Head of caudate nucleus (tissue), 42 donors: ENCODE data around the gene MUC20.
"Not testable (repeated sequence)": the region's sequence is repeated elsewhere in the genome, so short reads cannot be mapped to it uniquely, and the experiment has no call there.

ENCODE experiments used
- DNase-seq, 42 donors: peaks; one replicate each; pipeline versions ENCODE4 v3.0.0 to v3.0.0-alpha.2; 2020 to 2021; ENCODE audit warnings: mixed read lengths in 7 of 42
- intact Hi-C: fragments of 100-400 bp; cut with DNase I; formaldehyde crosslinking; loops from one replicate; pipeline ENCODE4 v1.15.0; 2022

MUC20 gene

DNA sequence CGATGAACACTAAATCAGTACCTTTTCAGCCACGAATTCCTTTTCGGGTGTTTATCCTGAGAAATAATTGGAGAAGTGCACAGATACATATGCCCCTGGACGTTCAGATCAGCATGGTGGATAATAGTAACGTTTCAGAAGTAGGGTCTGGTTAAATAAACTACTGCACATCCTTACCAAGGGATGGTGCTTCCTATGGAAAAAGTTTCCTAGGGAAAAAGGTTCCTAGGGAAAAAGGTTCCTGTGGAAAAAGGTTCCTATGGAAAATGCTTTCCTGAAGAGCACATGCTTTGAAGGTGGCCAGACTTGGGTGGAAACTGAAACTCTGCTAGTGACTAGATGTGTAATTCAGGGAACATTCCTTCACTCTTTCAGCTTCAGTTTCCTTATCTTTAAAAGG, 28.3 kb downstream of the MUC20 start:
- intact Hi-C loops, DNase-seq: not testable (repeated sequence)

DNA sequence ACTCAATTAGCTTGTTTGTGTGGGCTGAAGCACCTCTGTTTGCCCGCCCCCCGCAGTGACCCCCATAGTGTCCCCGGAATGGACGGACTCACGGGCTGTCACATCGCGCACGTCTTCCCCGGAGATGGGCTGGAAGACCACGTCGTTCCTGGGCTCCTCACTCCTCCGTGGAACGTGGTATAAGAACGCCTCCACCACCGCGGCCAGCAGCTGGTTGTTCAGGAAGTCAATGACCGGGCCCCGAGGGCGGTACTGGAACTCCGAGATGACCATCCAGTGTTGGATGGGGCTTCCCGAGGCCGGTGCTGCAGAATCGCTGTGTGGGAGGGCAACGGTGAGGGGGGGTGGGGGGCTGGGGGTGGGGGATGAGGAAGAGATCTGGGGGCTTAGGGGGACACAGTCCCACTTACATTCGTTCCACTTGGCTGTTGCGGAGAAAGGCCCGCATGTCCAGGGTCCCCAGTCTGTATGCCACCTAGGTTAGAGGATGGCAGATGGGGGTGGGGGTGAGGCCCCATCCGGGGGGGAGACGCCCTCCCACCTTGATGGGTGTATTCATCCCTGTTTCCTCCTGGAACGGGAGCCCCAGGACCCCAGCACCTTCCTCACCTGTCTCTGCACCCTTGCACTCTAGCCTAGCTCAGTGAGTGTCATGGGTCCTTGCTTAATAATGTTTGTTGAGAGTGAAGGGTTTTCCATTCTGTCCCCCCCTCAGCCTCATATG, 30.2 kb downstream of the MUC20 start:
- intact Hi-C loops, result no loop called here
- DNase-seq, result no peak

DNA sequence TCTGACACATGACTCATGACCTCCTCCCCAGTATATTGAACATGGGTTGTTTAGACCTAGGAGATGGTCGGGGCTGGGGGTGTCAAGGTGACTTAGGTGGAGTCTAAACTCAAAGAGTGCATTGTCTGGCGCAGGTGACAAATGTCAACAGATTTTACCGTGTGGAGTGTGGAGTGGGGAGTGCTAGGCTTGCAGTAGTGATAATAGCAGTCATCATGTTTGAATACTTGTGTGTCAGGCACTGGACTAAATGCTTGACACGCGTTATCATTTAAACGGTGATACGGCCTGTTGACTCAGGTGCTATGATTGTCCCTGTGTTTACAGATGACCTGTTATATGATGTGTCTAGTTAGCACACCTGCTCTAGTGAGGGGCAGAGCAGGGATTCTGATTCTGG, 30.8 kb downstream of the MUC20 start:
- intact Hi-C loops, result no loop called here
- DNase-seq, result no peak

DNA sequence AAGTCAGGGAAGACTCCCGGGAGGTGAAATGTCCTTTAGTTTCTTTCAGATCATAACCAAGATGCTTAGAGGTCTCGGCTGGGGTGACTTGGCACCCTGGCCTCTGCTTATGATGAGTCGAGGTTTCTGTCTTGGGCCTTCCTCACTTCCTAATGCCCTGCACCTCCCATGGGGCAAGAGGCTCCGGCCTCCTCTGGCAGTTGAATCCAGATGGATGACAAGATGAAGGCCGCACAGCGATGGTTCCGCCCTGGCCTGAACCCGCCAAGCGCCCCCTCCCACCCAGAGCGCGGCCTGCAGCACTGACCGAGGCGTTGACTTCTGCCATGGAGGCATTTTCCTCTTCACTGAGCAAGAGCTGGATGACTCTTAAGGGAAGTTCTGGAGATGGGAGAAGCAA, 31.3 kb downstream of the MUC20 start:
- no peak for DNase-seq
- intact Hi-C loops, result no loop called here

DNA sequence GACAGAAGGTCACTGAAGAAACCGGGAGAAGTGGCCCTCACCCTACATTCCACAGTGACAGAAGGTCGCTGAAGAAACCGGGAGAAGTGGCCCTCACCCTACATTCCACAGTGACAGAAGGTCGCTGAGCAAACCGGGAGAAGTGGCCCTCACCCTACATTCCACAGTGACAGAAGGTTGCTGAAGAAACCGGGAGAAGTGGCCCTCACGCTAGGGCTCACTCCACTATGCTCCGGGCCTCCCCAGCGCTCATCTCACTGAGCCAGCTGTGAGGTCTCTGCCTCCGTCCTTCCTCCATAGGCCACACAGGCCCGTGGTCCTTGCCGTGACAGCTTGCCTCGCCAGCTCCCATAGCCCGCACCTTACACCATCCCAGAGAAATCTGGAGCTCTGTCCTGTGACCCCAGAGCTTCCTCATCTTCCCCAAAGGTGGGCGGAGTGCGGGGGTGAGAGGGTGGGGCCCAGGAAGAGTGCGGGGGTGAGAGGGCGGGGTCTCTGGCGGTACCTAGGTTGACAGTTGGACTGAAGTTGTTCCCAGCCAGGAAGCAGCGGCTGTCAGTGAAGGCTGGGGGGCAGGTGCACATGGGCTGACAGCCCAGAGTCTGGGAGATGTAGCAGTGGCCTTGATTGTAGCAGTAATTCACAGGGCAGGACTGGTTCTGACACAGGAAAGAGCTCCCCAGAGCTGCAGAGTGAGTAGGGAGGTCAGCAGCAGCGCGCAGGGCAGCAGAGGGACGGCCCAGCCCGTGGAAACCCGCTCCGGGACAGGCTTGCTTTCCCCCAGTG, 32.0 kb downstream of the MUC20 start:
- intact Hi-C loops, result no loop called here
- DNase-seq, result no peak

DNA sequence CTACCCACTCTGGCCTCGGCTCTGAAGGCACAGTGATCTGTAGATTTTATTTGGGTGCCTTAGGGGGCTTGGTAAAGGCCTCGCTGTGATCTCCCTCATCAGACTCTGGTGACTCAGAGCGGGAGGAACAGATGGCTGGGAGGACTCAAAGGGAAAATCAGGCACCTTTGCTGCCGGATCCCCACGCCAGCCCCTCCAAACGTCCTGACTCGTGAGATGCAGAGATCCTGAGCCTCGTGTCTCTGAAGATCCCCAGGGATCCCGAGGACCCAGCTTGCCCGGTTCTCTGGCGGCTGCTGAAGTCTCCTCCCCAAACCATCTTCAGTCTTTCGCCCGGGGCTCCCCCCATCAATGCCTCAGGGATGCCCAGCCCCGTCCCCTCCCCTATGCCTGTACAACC, 32.8 kb downstream of the MUC20 start:
- no peak for DNase-seq
- intact Hi-C loops, result no loop called here

DNA sequence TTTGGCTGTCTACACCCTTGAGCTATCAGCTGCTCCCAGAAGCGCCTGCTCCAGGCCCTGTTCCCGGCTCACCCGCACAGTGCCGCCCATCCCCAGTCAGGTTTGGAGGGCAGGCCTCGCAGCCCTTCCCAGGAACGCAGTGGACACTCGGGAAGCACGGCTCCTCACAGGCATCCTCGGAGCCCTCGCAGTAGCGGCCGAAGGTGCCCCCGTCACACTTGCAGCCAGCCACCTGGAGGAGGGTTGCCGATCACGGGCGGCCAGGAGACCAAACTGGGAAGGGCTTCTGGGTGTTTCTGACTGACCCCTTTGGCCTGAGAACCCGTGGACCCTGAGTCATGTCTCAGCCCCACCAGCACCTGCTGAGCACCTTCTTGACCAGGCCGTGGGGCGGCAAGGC, 33.4 kb downstream of the MUC20 start:
- DNase-seq, result no peak
- intact Hi-C loops, result no loop called here

DNA sequence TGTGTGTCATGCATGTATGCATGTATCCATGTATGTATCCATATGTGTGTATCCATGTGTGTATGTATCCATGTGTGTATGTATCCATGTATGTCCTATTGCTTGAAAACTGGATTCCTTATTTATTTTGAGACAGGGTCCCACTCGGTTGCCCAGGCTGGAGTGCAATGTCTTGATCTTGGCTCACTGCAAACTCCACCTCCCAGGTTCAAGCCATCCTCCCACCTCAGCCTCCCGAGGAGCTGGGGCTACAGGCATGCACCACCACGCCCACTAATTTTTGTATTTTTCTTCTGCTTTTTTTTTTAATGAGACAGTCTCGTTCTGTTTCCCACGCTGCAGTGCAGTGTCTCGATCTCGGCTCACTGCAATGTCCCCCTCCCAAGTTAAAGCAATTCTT, 34.1 kb downstream of the MUC20 start:
- intact Hi-C loops, result no loop called here
- DNase-seq, result no peak

DNA sequence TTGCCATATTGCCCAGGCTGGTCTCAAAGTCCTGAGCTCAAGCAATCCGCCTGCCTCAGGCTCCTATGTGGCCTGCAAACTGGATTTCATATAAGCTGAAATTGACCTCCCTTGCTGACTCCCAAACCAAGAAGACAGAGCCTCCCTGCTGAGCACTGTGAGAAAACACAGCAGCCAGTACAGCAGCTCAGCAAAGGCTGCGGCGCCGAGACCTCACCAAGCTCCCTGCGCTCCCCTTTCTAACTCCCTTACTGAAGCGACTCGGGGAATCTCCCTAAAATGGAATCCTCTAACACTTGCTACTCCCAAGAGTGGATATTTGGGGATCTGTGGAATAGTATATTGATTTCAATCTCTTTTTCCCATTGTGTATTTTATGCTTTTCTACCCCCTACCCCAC, 34.6 kb downstream of the MUC20 start:
- intact Hi-C loops, result no loop called here
- DNase-seq, result no peak

DNA sequence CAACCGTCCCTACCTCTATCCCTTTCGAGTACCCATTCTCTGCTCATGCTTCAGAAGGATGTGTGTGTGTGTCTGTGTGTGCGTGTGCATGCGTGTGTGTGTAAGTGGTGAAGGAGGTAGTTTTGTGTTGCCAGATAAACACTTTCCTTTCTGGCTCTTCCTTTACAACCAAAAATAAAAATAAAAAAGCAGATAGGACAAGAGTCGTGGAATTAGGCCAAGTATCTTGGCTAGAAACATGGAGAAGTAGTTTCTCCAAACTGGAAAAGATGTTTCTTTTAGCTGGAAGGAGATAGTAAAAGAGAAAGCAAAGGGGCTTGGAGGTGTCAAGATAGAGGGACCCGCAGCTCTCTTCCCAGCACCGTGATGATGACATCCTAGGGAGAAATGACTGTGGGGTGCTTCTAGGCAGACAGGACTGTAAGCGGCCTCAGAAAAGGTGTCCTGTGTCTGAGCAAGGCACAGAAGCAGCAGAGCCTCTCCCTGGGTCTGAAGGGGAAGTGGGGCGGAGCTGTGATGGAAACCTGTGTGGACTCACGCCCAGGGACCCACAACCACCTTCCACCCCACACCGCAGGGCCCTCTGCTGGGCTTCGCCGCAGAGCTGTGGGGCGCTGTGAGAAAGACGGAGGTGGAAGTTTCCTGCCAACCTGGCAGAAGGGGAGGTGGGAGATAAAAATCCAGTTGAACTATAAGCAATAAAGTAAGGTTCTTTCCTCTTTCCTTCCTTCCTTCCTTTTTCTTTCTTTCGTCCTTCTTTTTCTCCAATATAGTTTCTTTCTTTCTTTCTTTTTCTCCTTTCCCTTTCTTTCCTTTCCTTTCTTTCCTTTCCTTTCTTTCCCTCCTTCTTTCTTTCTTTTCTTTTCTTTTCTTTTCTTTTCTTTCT, 35.3 kb downstream of the MUC20 start:
- DNase-seq, result no peak
- intact Hi-C loops, result no loop called here

DNA sequence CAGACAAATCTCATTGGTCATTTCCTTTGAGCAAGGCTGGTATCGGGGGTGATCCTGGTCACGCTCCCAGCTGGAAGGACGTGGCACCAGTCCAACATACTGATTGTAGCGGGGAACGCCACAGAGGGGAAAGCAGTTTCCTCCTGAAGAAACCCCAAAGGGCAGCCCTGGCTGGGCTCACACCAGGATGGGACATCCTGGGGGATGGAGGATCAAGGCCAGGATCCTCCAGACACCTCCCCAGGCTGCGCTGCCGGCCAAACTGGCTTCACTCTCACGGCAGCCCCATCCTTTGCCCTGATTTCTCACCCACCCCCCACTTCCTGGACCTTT, 36.6 kb downstream of the MUC20 start:
- peak in 1 of 42 donors; percentile 18 for DNase-seq
- intact Hi-C loops, result no loop called here

DNA sequence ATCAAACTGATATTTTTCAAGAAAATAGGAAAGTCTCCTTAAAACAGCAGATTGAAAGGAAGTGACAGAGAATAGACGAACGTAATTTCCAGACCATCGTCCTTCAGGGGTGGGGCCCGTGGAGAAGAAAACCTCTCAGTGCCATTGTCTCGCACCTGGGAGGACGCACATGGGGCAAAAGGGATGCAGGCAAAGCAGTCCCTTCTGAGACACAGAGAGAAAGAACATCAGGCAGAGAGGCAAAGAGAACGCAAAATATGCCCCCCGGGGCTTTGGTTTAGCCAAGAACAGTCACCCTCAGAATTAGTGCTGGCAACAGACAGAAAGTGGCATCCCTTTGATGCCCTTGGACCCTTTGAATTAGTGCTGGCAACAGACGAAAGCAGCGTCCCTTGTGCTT, 37.0 kb downstream of the MUC20 start:
- DNase-seq, result peak in 1 of 42 donors; percentile 20
- intact Hi-C loops, result no loop called here

DNA sequence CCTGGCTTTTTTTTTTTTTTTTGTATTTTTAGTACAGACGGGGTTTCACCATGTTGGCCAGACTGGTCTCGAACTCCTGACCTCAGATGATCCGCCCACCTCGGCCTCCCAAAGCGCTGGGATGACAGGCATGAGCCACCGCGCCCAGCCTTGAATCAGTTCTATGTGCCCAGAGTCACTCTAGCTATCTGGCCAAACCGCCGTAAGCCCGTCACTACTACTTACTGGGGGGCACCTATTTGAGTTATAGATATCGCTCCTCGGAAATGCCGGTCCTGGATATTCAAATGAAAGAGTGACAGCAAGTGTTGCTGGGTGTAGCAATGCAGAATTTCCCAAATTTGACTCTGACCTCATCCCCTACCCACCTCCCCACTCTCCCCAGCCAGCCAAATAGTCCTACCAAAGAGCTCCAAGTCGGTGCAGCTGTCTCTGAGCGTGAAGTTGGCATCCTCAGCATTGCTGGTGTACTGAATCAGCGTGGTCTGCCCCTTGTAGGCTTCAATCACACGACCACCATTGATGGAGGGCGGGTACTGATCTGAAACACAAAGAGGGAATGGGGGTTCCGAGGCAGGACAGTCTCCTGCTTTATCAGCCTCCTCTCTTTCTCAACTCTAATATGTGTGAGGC, 38.1 kb downstream of the MUC20 start:
- intact Hi-C loops, result no loop called here
- DNase-seq, result no peak

DNA sequence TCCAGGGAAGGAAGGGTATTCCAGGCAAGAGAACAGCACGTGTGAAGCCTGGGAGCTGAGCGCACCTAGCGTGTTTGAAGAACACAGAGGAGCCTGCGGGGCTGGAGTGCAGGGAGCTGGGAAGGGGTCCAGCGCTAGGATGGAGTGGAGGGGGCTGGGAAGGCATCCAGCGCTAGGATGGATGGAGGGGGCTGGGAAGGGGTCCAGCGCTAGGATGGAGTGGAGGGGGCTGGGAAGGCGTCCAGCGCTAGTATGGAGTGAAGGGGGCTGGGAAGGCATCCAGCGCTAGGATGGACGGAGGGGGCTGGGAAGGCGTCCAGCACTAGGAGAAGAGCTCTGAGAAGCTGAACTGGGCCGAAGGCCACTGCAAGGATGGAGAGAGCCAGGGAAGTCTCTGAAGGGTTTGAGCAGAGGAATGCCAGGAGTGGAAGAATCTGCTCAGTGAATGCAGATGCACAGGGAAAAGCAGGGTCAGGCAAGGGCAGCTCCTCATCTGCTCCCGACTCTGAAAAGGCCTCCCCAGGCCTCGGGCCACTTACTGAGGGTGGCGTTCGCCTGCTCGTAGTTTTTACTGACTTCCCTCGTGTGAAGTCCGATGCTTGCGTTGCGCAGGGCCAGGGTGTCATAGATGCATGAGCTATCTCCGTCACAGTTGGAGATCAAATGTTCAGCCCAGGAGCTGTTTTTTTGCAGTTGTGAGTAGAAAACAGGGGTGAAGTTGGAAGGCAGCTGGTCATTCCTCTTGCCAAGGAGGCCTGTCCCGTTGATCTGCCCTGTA, 39.8 kb downstream of the MUC20 start:
- DNase-seq, result peak in 17 of 42 donors; percentile 11 to 59 (median 43)

DNA sequence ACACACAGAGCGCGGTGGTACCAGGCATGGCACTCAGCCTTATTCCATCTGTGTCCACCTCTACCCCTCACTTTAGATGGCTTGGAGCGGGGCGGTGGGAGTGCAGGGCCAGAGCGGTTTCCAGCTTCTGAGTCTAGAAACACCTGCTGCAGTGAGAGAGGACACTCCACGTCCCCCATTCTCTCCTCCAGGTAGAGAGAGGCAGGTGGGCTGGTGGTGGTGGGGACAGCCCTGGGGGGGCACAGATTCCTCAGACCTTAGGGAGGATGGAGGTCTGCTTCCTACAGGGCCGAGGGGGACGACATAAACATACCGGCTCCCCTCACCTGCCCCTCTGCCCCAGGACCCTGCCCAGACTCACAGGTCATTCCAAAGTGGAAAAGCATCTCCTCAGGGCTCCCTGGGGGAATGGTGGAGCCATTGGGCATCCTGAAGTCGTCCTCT, 40.4 kb downstream of the MUC20 start:
- intact Hi-C loops, result no loop called here
- peak in 1 of 42 donors; percentile 16 for DNase-seq

More for the DNA sequence above, 39.8 kb downstream of the MUC20 start:
- intact Hi-C loops, result no loop called here

DNA sequence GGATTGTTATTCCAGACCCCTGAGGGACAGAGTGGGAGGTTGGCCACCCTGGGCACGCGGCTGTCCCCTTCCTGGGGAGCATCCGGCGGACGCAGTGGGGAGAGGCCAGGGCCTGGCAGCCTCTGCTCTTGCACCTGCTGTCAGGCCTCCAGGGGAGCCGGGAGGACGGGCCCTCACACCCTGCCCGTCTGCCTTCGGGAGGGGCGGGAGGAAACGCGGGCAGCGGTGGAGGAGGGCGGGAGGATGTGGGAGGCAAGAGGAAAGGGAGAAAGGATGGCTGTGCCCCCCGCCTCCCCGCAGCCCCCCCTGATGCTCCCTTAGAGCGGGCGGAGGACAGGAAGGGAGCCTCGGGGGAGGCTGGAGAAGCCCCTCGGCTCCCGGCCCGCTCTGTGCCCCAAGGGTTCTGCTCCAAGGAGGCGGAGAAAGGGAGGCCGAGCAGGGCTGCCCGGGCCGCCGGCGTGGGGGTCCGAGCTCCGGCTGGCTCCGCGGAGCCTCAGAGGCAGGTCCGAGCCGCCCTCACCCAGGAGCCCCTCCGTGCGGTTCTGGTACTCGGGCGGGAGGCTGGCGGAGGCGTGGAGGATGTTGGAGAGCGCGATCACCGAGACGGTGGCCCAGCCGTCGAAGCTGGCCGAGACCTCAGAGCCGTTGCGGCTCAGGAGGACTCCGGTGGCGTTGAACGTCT, 40.9 kb downstream of the MUC20 start:
- DNase-seq, result peak in 2 of 42 donors; percentile 11 to 29
- intact Hi-C loops, result no loop called here

DNA sequence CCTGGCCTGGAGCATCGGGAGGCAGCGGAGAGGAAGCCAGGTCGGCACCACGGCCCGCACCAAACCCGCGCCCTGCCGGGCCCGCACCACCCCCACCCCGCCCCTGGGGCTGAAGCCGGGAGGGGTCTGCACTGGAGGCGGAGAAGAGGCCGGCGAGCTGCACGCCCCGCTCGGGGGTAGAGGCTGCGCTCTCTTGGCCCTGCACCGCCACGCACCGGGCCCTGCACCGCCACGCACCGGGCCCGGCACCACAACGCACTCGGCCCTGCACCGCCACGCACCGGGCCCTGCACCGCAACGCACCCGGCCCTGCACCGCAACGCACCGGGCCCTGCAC, 41.4 kb downstream of the MUC20 start:
- intact Hi-C loops, result no loop called here
- peak in 1 of 42 donors; percentile 31 for DNase-seq

DNA sequence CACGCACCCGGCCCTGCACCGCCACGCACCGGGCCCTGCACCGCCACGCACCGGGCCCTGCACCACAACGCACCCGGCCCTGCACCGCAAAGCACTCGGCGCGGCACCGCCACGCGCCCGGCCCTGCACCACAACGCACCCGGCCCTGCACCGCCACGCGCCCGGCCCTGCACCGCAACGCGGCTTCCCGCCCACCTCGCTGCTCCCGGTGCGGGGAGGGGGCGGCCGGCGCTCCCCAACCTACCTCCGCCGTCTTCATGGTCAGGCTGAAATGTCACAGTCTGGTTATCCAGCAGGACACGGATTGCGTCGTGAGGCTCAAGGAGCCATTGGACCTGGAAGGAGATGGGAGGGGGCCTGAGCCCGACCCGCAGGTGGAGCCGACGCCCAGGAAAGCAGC, 41.8 kb downstream of the MUC20 start:
- peak in 1 of 42 donors; percentile 8 for DNase-seq
- intact Hi-C loops, result no loop called here
